Mucosa of descending colon (tissue), 3 donors: ENCODE measurements around the gene AK8. TPM values are rescaled to one million over a fixed set of nuclear protein-coding genes. Genes with fewer than 3 reads are reported as not detected.

Source experiments
- ATAC-seq: fragments of 200-7000 bp; cut with Tn5 transposase; one replicate; pipeline ENCODE4 v1.9.1; 2020; ENCODE audit warnings: mild to moderate bottlenecking, moderate library complexity
- DNase-seq, 3 donors: peaks; one replicate each; pipeline ENCODE4 v3.0.0-alpha.2; 2020
- H3K36me3 ChIP-seq: fragments of 200-600 bp; one replicate; pipeline ENCODE4 v1.8.0; 2021; ENCODE audit warnings: low read depth, mild to moderate bottlenecking
- H3K4me1 ChIP-seq: fragments of 200-600 bp; one replicate; pipeline ENCODE4 v1.8.0; 2021; ENCODE audit warnings: low read depth, mild to moderate bottlenecking
- H3K4me3 ChIP-seq: fragments of 200-600 bp; one replicate; pipeline ENCODE4 v1.8.0; 2021; ENCODE audit warnings: mild to moderate bottlenecking
- H3K9me3 ChIP-seq: fragments of 200-600 bp; one replicate; pipeline ENCODE4 v1.8.0; 2021; ENCODE audit warnings: mild to moderate bottlenecking
- CTCF ChIP-seq: fragments of 200-600 bp; IDR thresholded peaks from one replicate; pipeline ENCODE4 v1.8.0; 2022; ENCODE audit warnings: antibody characterized with exemption, mild to moderate bottlenecking
- intact Hi-C, 2 donors: fragments of 100-400 bp; cut with DNase I in 1 of 2; cut with micrococcal nuclease in 1 of 2; formaldehyde crosslinking; loops; one replicate each; pipeline versions ENCODE4 v1.11.0 to v1.11.1; 2022; cut with DNase I, micrococcal nuclease
- total RNA-seq, 3 donors: library from RNA; stranded (reverse); fragmentation: NEBNext Ultra II Directional in 2 of 3; extraction: Animal tissue kit (Norgen Biotek cat#: 25700) in 2 of 3; gene quantifications; one replicate each; pipeline versions ENCODE4 v1.2.1 to v1.2.4, GENCODE V29; 2021 to 2023
- donor health status: DM: no; HTN: no; CAD: no; lungs with moderate emphysema.
- donor health status: DM: no; HTN: no; CAD: no.
- donor health status: DM: no; HTN: yes; CAD: no.

Gene AK8
- total RNA-seq, 3 donors from 2014 or later = 0.96 to 2.0 TPM; not detected in 1

GRCh38 chr9:132752877-132753592 lies 125.0 kb downstream of the AK8 start:
- intact Hi-C loops = no loop called here
- H3K4me1 ChIP-seq = peaks cover 4% of the 10 kb centered on the region
- no peaks in the 10 kb centered on the region for H3K9me3 ChIP-seq
- H3K36me3 ChIP-seq = no peaks in the 10 kb centered on the region
- DNase-seq (peak in 1 of 3 donors; percentile 32), ATAC-seq (peak; percentile 51)
- H3K4me3 ChIP-seq = no peak overlapping the region
- TF ChIP-seq CTCF = no peak

DNA sequence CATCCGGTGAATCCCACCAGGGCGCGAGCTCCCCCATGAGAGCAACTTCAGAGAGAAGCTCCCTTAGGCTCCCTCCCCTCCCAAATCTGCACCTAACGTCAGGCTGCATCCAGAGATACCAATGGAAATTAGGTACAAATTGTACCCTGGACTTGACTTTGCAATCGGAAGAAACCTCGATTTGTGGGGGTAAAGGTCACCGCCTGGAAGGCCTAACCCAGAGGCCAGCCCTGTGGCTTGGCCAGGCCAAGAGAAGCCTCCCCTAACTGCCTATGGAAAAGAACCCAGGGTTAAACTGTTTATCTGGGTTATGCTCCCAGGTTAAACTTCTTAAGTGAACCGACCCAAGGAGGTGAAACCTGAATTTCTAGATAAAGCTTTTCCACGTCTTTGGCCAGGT lies 127.4 kb downstream of the AK8 start:
- Histone ChIP-seq H3K9me3 (no peaks in the 10 kb centered on the region), H3K36me3 (no peaks in the 10 kb centered on the region), H3K4me3 (no peak overlapping the region), H3K4me1 (peaks cover 4% of the 10 kb centered on the region)
- no peak for TF ChIP-seq CTCF
- DNase-seq = no peak
- intact Hi-C loops = no loop called here
- no peak for ATAC-seq

DNA sequence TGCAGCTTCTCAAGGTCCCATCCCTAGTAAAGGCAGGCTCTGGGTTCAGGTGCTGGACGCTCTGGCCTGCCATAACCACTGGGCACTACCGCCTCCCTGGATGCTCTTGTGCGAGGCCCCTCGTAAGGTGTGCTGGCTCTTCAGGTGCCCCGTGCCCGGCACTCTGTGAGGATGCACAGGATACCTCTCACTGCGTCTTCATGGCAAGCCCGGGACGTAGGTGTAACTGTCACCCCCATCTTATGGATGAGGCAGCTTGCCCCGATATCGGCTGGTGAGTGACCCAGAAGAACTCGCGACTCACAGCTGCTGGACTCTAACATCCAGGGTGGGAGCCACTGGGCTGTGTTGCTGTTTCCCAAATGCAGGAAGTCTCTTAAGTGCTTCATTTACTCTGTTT lies 128.8 kb downstream of the AK8 start:
- ATAC-seq (no peak), DNase-seq (no peak)
- no peaks in the 10 kb centered on the region for H3K36me3 ChIP-seq
- no peak overlapping the region for H3K4me3 ChIP-seq
- intact Hi-C loops = no loop called here
- H3K9me3 ChIP-seq = no peaks in the 10 kb centered on the region
- no peak for TF ChIP-seq CTCF
- peaks cover 7% of the 10 kb centered on the region for H3K4me1 ChIP-seq

- ATAC-seq (no peak), DNase-seq (no peak)
- Histone ChIP-seq H3K4me1 (peaks cover 7% of the 10 kb centered on the region), H3K9me3 (no peaks in the 10 kb centered on the region), H3K36me3 (no peaks in the 10 kb centered on the region), H3K4me3 (no peak overlapping the region)
- intact Hi-C loops = no loop called here
- no peak for TF ChIP-seq CTCF
Observed at GRCh38 chr9:132748450-132748849, 129.6 kb downstream of the AK8 start.

DNA sequence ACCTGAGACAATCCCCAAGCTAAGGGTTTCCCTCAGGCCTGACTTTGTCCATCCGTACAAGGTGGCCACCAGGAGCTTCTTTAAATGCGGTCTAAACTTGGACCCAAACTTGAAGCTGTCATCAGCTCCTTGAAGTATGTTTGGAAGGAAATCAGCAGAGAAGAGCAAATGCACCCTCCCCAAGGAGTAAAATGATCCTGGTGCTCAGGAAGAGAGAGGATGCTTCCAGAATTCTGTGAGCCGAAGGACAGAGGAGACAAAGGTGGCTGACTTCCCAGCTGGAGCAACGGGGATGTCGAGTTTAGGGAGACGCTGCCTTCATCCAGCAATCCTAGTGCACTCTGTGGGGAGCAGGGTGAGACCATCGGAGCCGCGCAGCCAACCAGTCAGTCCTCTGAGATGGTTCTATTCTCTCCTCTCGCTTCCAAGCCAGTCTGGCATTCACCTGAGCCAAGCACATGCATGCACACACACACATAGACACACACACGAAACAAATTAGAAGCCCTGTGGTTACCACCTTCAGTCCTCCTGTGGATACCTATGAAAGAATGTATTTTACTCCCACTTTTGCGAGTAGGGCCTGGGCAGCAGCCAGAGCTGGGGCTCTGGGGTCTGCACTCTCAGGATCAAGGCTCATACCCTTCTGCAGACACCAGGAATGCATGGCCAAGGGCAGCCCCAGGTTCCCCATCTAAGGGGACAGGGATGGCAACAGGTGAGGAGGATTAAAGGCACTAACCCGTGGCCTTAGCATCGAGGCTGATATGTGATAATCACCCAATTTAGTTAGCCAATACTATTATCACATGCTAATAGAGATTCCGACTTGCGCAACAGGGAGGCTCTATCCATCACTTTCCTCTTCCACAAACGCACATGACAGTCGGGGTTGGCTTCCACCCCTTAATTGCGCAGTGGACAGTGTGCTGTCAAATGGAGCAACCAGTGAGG lies 132.1 kb downstream of the AK8 start:
- Histone ChIP-seq H3K4me1 (peaks cover 3% of the 10 kb centered on the region), H3K36me3 (no peaks in the 10 kb centered on the region), H3K4me3 (no peak overlapping the region), H3K9me3 (no peaks in the 10 kb centered on the region)
- intact Hi-C loops = no loop called here
- no peak for ATAC-seq
- no peak for TF ChIP-seq CTCF
- no peak for DNase-seq
